ENCODE results near the gene ZNF740.

- TF ChIP-seq, protein P1, sequence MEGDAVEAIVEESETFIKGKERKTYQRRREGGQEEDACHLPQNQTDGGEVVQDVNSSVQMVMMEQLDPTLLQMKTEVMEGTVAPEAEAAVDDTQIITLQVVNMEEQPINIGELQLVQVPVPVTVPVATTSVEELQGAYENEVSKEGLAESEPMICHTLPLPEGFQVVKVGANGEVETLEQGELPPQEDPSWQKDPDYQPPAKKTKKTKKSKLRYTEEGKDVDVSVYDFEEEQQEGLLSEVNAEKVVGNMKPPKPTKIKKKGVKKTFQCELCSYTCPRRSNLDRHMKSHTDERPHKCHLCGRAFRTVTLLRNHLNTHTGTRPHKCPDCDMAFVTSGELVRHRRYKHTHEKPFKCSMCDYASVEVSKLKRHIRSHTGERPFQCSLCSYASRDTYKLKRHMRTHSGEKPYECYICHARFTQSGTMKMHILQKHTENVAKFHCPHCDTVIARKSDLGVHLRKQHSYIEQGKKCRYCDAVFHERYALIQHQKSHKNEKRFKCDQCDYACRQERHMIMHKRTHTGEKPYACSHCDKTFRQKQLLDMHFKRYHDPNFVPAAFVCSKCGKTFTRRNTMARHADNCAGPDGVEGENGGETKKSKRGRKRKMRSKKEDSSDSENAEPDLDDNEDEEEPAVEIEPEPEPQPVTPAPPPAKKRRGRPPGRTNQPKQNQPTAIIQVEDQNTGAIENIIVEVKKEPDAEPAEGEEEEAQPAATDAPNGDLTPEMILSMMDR (conservative IDR thresholded peaks at IDR 0.05; ENCODE audit: low read length), result no peak
- TF ChIP-seq EZH2phosphoT487 (IDR thresholded peaks at IDR 0.05; ENCODE audit: borderline replicate concordance, low read depth, low read length), result no peak
These were observed 32.9 kb upstream of the ZNF740 start for GRCh38 chr12:53147653-53148052.

Data from OCI-LY7 (cell line).